Glutamatergic neuron (in vitro differentiated cells): ENCODE data around the gene ESPNL. TPM values are rescaled to one million over a fixed set of nuclear protein-coding genes. Genes with fewer than 3 reads are reported as not detected.
A peak's percentile ranks its signal among the peaks of the same experiment; 100 is the strongest.
"Not testable (repeated sequence)": the region's sequence is repeated elsewhere in the genome, so short reads cannot be mapped to it uniquely, and the experiment has no call there.

Source experiments
- DNase-seq: peaks from one replicate; pipeline ENCODE4 v3.0.0; 2022
- H3K27ac Mint-ChIP-seq: one replicate; pipeline ENCODE4 v1.8.0; 2020; ENCODE audit warnings: mild to moderate bottlenecking, mixed read lengths, inconsistent platforms; ENCODE audit not compliant: unreplicated experiment
- H3K27me3 Mint-ChIP-seq: one replicate; pipeline ENCODE4 v1.8.0; 2020; ENCODE audit warnings: mild to moderate bottlenecking, moderate library complexity, mixed read lengths, inconsistent platforms; ENCODE audit not compliant: unreplicated experiment
- H3K36me3 Mint-ChIP-seq: one replicate; pipeline ENCODE4 v1.8.0; 2020; ENCODE audit warnings: mild to moderate bottlenecking, mixed read lengths, inconsistent platforms; ENCODE audit not compliant: unreplicated experiment
- H3K4me1 Mint-ChIP-seq: one replicate; pipeline ENCODE4 v1.8.0; 2020; ENCODE audit warnings: mild to moderate bottlenecking, low read depth, mixed read lengths, inconsistent platforms; ENCODE audit not compliant: unreplicated experiment
- H3K4me3 Mint-ChIP-seq: one replicate; pipeline ENCODE4 v1.8.0; 2020; ENCODE audit warnings: mild to moderate bottlenecking, mixed read lengths, inconsistent platforms; ENCODE audit not compliant: unreplicated experiment
- H3K9me3 Mint-ChIP-seq: one replicate; pipeline ENCODE4 v1.8.0; 2020; ENCODE audit warnings: mild to moderate bottlenecking, moderate library complexity, mixed read lengths, inconsistent platforms; ENCODE audit not compliant: unreplicated experiment
- total RNA-seq: library from RNA; stranded (reverse); fragmentation: NEBNext Ultra II Directional; extraction: Animal tissue kit (Norgen Biotek cat#: 25700); gene quantifications from one replicate; pipeline ENCODE4 v1.2.1, GENCODE V29; 2021; ENCODE audit not compliant: unreplicated experiment
- TF ChIP-seq, protein P1 (sequence below): fragments of 200-600 bp; sonication (generic); IDR thresholded peaks from one replicate; pipeline ENCODE4 v1.5.0; 2021; ENCODE audit not compliant: partially characterized antibody, unreplicated experiment

The ESPNL gene
- total RNA-seq, 1 donor from 2014 or later = 0.81 TPM

DNA sequence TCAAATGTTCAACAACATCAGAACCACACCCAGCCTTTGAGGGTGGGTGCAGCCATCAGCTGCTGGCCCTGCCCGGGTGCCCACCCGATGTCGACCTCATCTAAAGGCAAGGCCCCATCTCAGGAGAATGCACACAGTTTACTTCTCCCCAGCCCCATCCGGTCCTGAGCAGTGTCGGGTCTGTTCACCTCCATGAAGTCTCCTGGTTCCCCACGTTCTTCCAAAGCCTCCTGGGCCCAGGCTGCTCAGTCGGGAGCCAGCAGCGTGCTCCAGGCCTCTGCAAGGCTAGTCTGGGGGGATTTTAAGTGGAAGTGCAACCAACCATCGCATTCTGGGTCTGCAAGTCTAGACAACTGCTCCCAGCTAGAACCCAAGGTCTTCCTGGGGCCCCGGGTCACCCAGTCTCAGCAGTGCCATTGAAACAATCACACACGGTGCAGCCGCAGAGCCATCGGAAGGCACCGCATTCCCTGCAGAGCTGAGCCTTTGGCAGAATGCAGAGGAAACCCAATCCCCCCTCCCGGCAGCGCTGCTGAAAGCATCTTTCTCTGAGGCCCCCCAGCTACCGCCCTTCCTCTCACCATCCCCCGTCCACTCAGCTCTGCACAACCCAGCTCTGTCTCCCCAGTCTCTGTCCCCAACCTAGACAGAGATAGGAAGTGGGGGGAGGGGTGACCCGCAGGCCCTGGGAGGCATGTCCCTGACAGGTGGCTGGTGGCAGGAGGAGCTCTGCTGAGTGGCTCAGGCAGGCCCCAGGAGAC lies 8.5 kb downstream of the ESPNL start:
- peak; percentile 90 for DNase-seq
- Mint-ChIP-seq H3K9me3 (peaks cover 17% of the 10 kb centered on the region), H3K36me3 (peaks cover 10% of the 10 kb centered on the region), H3K27me3 (peaks cover 13% of the 10 kb centered on the region), H3K27ac (peak overlapping the region; percentile 97), H3K4me3 (peak overlapping the region; percentile 65), H3K4me1 (peaks cover 12% of the 10 kb centered on the region)
- TF ChIP-seq, protein P1, sequence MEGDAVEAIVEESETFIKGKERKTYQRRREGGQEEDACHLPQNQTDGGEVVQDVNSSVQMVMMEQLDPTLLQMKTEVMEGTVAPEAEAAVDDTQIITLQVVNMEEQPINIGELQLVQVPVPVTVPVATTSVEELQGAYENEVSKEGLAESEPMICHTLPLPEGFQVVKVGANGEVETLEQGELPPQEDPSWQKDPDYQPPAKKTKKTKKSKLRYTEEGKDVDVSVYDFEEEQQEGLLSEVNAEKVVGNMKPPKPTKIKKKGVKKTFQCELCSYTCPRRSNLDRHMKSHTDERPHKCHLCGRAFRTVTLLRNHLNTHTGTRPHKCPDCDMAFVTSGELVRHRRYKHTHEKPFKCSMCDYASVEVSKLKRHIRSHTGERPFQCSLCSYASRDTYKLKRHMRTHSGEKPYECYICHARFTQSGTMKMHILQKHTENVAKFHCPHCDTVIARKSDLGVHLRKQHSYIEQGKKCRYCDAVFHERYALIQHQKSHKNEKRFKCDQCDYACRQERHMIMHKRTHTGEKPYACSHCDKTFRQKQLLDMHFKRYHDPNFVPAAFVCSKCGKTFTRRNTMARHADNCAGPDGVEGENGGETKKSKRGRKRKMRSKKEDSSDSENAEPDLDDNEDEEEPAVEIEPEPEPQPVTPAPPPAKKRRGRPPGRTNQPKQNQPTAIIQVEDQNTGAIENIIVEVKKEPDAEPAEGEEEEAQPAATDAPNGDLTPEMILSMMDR = no peak

DNA sequence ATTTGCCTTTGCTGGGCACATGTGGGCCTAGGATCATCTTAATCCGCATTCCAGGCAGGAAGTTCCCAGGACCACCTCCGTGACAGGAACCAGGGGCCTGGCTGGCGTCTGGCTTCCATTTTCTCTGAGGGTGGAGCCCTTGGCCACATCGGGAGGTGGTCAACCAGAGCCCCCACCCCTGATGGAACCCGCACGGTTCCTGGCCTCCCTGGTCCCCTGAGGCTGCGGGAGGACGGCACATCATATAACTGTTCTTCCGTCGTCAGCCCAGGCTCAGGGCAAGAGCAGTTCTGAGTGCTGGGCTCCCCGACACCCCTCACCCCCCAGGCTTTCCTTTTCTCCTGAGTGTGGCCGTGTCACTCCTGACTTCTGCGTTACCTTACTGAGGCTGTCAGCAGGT lies 13.5 kb downstream of the ESPNL start:
- peaks cover 2% of the 10 kb centered on the region for H3K4me1 Mint-ChIP-seq
- peaks cover 10% of the 10 kb centered on the region for H3K36me3 Mint-ChIP-seq
- no peak overlapping the region for H3K4me3 Mint-ChIP-seq
- H3K27me3 Mint-ChIP-seq = peaks cover 14% of the 10 kb centered on the region
- TF ChIP-seq, protein P1 = no peak
- H3K27ac Mint-ChIP-seq = no peak overlapping the region
- H3K9me3 Mint-ChIP-seq = peaks cover 19% of the 10 kb centered on the region
- no peak for DNase-seq

DNA sequence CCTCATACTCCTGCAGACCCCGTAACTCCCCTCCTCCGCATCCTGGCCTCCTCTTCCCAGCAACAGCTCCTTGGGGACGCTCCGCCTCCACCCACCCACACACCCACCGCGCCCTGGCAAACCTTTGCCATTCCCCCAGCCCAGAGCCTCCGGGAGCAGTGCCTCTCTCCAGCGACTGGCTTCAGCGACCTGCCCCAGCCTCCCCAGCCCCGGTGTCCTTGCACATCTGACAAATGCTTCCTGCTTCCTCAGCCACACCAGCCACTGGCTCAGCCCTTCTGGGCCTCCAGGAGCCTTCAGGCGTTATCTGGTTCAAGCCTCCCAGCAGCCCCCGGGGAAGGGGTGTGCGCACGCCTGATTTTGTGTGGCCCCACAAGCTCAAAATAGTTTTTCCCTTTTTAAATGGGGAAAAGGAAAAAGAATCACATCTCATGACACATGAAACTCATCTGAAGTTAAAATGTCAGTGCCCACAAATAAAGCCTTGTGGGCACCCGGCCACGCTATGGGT lies 14.2 kb downstream of the ESPNL start:
- Mint-ChIP-seq H3K36me3 (peaks cover 10% of the 10 kb centered on the region), H3K4me1 (peaks cover 2% of the 10 kb centered on the region), H3K27ac (no peak overlapping the region), H3K4me3 (no peak overlapping the region), H3K9me3 (peaks cover 16% of the 10 kb centered on the region), H3K27me3 (peaks cover 11% of the 10 kb centered on the region)
- DNase-seq = peak; percentile 14
- TF ChIP-seq, protein P1 = no peak

DNA sequence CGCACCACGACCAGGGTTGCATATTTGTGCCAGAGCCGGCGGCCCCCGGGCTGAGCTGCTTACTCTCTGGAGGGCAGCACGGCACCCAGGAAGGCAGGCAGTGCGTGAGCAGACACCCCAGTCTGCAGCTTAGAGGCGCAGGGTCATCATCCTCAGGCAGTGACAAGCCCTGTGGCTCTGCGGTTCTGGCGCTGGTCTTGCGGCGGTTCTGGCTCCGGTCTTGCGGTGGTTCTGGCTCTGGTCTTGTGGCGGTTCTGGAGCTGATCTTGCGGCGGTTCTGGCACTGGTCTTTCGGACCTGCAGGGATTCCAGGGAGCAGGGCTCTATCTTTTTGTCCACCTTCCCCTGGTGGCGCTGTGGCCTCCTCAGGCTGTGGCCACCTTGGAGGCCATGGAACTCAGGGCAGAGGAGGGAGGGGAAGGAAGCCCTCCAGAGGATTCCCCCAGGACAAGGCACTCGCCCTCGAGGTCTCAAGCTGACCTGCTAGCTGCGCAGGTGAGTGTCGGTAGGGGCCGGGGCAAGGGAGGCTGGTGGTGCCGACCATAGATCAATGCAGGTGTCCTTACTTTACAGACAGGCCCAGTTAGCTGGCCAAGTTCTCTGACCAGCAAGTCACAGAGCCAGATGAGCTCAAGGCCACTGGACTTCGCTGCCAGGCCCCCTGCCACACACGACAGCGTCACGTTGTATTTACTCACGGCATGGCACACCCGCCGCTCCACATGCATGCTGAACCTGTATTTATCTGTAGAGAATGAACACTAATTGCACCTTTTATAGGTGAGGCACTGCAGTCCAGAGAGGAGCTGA lies 14.9 kb downstream of the ESPNL start:
- H3K4me3 Mint-ChIP-seq = no peak overlapping the region
- peaks cover 9% of the 10 kb centered on the region for H3K27me3 Mint-ChIP-seq
- peaks cover 10% of the 10 kb centered on the region for H3K36me3 Mint-ChIP-seq
- peaks cover 2% of the 10 kb centered on the region for H3K4me1 Mint-ChIP-seq
- TF ChIP-seq, protein P1 = no peak
- H3K27ac Mint-ChIP-seq = no peak overlapping the region
- DNase-seq = peak; percentile 8
- peaks cover 13% of the 10 kb centered on the region for H3K9me3 Mint-ChIP-seq

DNA sequence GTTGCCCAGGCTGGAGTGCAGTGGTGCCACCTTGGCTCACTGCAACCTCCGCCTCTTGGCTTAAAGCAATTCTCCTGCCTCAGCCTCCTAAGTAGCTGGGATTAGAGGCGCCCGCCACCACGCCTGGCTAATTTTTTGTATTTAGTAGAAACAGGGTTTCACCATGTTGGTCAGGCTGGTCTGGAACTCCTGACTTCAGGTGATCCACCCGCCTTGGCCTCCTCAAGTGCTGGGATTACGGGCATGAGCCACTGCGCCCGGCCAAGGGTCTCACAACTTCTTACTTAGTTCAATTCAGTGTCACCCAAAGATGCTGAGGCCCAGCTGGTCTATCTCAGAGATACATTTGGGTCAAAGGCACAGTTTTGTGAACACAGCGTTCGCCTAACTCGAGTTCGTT lies 15.6 kb downstream of the ESPNL start:
- H3K4me3 Mint-ChIP-seq, H3K27me3 Mint-ChIP-seq, H3K9me3 Mint-ChIP-seq, H3K36me3 Mint-ChIP-seq, DNase-seq, H3K4me1 Mint-ChIP-seq, H3K27ac Mint-ChIP-seq: not testable (repeated sequence)
